Measurements from ENCODE around the gene MSRB1. TPM values are rescaled to one million over a fixed set of nuclear protein-coding genes. Genes with fewer than 3 reads are reported as not detected.

The MSRB1 gene
- total and polyA plus RNA-seq, 2 of the 8 experiments (the other 6 are each of a cell fraction or from before 2014, with no cell fraction given), result 28.2 to 51.4 TPM

- Histone ChIP-seq H2BK12ac (ENCODE audit: low read depth, low read length) (no peak overlapping the region), H3K9me3 (ENCODE audit: insufficient read depth in 2 of 2, low read depth in 1 of 2, low read length in 1 of 2) (no peaks in the 10 kb centered on the region), H2BK20ac (ENCODE audit: low read length) (no peak overlapping the region), H3K4me2 (ENCODE audit: insufficient read depth in 1 of 2, low read depth in 2 of 2, low read length in 2 of 2) (peak overlapping the region; percentile 52 to 66; a peak in 3 of 4 replicates), H3K18ac (ENCODE audit: extremely low read depth, low read length) (no peak overlapping the region), H3K23ac (ENCODE audit: insufficient read length) (no peak overlapping the region), H3K4ac (replicated peaks; ENCODE audit: insufficient read length, low read depth, low read length) (no peak overlapping the region), H4K5ac (ENCODE audit: insufficient read length, low read depth, low read length) (no peak overlapping the region), H2BK5ac (ENCODE audit: low read depth, low read length) (no peak overlapping the region), H3K79me2 (ENCODE audit: control insufficient read depth in 1 of 2, insufficient read depth in 2 of 2, low read length in 2 of 2) (no peaks in the 10 kb centered on the region), H3K56ac (replicated peaks; ENCODE audit: insufficient read length, low read depth, low read length) (no peak overlapping the region), H4K8ac (ENCODE audit: extremely low read depth, insufficient read depth, low read length) (no peak overlapping the region; the same call in 1 of the 2 replicates), H2AFZ (ENCODE audit: low read length) (no peak overlapping the region), H4K20me1 (replicated peaks in 1 of 2; ENCODE audit: control insufficient read depth in 1 of 2, insufficient read depth in 2 of 2, low read length in 2 of 2) (no peaks in the 10 kb centered on the region), H3K36me3 (ENCODE audit: control insufficient read depth in 2 of 4, insufficient read depth in 4 of 4, low read length in 3 of 4) (no peaks in the 10 kb centered on the region), H3K27me3 (replicated peaks in 1 of 4; ENCODE audit: control insufficient read depth in 3 of 4, extremely low read depth in 1 of 4, insufficient read depth in 3 of 4, low read length in 3 of 4) (peaks cover 0 to 24% (median 13%) of the 10 kb centered on the region in 4 experiments; a peak in 5 of 7 replicates), H3K4me1 (replicated peaks in 1 of 4; ENCODE audit: control insufficient read depth in 3 of 4, insufficient read depth in 4 of 4, low read length in 3 of 4) (peaks cover 0 to 14% (median 6%) of the 10 kb centered on the region in 4 experiments; a peak in 5 of 7 replicates), H4K91ac (replicated peaks; ENCODE audit: insufficient read length, low read length) (no peak overlapping the region), H2BK15ac (ENCODE audit: low read length) (no peak overlapping the region), H2BK120ac (replicated peaks; ENCODE audit: low read depth, low read length) (no peak overlapping the region), H3K27ac (ENCODE audit: low read depth, low read length) (no peak overlapping the region), H3K9ac (replicated peaks in 1 of 4; ENCODE audit: extremely low read depth in 1 of 4, low read depth in 3 of 4, low read length in 3 of 4) (no peak overlapping the region), H2AK5ac (ENCODE audit: low read depth, low read length) (no peak overlapping the region), H3K14ac (ENCODE audit: insufficient read length) (no peak overlapping the region), H3K79me1 (ENCODE audit: low read depth, low read length) (no peaks in the 10 kb centered on the region), H3K4me3 (ENCODE audit: extremely low read depth in 1 of 4, insufficient read depth in 2 of 4, low read depth in 3 of 4, low read length in 4 of 4) (peak overlapping the region; percentile 21 to 55 (median 36); a peak in 6 of 8 replicates), H3K23me2 (ENCODE audit: low read depth, low read length) (no peaks in the 10 kb centered on the region)
- DNase-seq (ENCODE audit: low read depth in 1 of 2, low spot score in 2 of 2), result no peak
- ChIA-PET POLR2A (ENCODE audit: partially characterized antibody) (interaction anchor here (4.1 kb wide), 1 partner anchor 35 kb away, joined by 27 read pairs; the partner anchor contains the start of gene RPS2), CTCF (ENCODE audit: partially characterized antibody) (interaction anchor here (0.7 to 8.0 kb wide), 24 partner anchors 9 to 145 kb away, joined by 3 to 75 read pairs (median 4); partner anchors contain the start of genes MSRB1, RNF151 and RPS2)
- 18% methylated on average over 6 of the region's 11 CpGs; no CpG with 5 or more reads in 1 of the 2 experiments for WGBS, 2 experiments (ENCODE audit: extremely low coverage in 1 of 2, insufficient coverage in 1 of 2, insufficient read length in 1 of 2, insufficient replicate concordance in 2 of 2, low coverage in 1 of 2, low lambda C conversion rate in 2 of 2, missing lambda C conversion rate in 1 of 2)
- FAIRE-seq, result no peak
- TF ChIP-seq NRF1 (IDR thresholded peaks at IDR 0.05; ENCODE audit: low read depth, low read length) (no peak), TAF1 (IDR thresholded peaks at IDR 0.05; ENCODE audit: low read depth, low read length) (no peak), CTCF (IDR thresholded peaks at IDR 0.05; ENCODE audit: control extremely low read depth in 1 of 3, insufficient read depth in 1 of 3, low read depth in 1 of 3, low read length in 3 of 3) (no peak), GABPA (IDR thresholded peaks at IDR 0.05; ENCODE audit: borderline replicate concordance, insufficient read depth, low read length) (no peak), MAX (IDR thresholded peaks at IDR 0.05) (no peak), RAD21 (IDR thresholded peaks at IDR 0.05 in 1 of 2, conservative IDR thresholded peaks at IDR 0.05 in 1 of 2; ENCODE audit: low read depth in 2 of 2, low read length in 2 of 2) (no peak), SIX5 (IDR thresholded peaks at IDR 0.05; ENCODE audit: low read depth, low read length) (no peak), RBBP5 (IDR thresholded peaks at IDR 0.05; ENCODE audit: borderline replicate concordance, low read depth, low read length) (no peak), CEBPB (IDR thresholded peaks at IDR 0.05; ENCODE audit: low read depth, low read length) (no peak), JUND (IDR thresholded peaks at IDR 0.05; ENCODE audit: low read length) (no peak), RXRA (IDR thresholded peaks at IDR 0.05; ENCODE audit: insufficient read depth, low read depth, low read length) (no peak)
Measured at GRCh38 chr16:1929105-1929504, 13.9 kb downstream of the MSRB1 start.

All from H1 (cell line).